Upper lobe of left lung (tissue), 4 donors: ENCODE data around the gene PDE8A.

Experiments used
- CTCF ChIP-seq, 6 experiments: fragments of 450-650 bp in 4 of 6; fragments of 200-600 bp in 2 of 6; sonication (generic) in 2 of 6; IDR thresholded peaks; one replicate each; pipeline ENCODE4 v1.5.1; 2016 to 2019; ENCODE audit warnings: antibody characterized with exemption in 6 of 6
- POLR2AphosphoS5 ChIP-seq, 2 donors: sonication (generic); formaldehyde crosslinking; IDR thresholded peaks; one replicate each; pipeline ENCODE4 v1.5.1; 2017; ENCODE audit warnings: antibody characterized with exemption in 2 of 2

DNA sequence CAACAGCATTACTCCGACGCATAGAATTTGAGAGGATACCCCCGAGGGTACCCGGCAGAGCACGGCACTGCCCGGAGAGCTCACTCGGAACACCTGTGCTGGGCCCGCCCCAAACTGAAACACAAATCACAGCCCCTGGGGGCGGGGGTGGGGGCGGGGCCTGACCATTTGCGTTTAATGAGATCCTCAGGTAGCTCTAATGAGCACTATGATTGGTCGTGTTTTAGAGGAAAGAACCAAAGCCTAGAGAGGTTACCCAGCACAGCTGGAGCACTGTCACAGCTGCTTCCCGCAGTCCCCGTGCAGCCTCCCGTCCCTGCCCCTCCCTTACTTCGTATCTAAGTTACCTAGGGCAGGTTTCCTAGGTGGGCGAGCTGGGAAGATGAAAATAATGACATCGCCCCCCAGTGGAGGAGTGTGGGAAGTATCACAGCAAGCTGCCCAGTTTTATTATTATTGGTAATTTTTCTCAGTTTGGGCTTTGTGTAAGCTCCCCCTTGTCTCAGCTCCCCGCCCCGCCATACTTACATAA is 187.1 kb downstream of the PDE8A start:
- TF ChIP-seq POLR2AphosphoS5 (IDR thresholded peaks at IDR 0.05) (no peak), CTCF (IDR thresholded peaks at IDR 0.05) (peak; percentile 18 to 59 (median 40))
